Endothelial cell of umbilical vein (primary cell): ENCODE results near the gene OXTR. TPM values are rescaled to one million over a fixed set of nuclear protein-coding genes. Genes with fewer than 3 reads are reported as not detected.

Experiments used
- BruUV-seq: library from RNA; stranded (reverse); fragments of 400-500 nt; replicated peaks from 2 replicates; lab custom pipeline; 2021; lab: Mats Ljungman, UMichigan
- CTCF ChIA-PET: fragments of 300-600, 350-600 bp; sonication (Branson Sonifier 250); formaldehyde crosslinking; loops from one replicate; lab custom pipeline; 2021; ENCODE audit warnings: antibody characterized with exemption, inconsistent platforms; lab: Charles Lee
- POLR2A ChIA-PET: fragments of 300-600, 350-600 bp; sonication (Branson Sonifier 250); formaldehyde crosslinking; loops from one replicate; lab custom pipeline; 2021; ENCODE audit warnings: antibody characterized with exemption, inconsistent platforms; lab: Charles Lee
- DNase-seq: peaks from one replicate; pipeline ENCODE4 v3.0.0-alpha.2; 2011; ENCODE audit warnings: low read depth, low spot score
- FAIRE-seq: peaks from 2 replicates; lab custom pipeline; 2011; peaks lifted over from hg19 to GRCh38; lab: Jason Lieb, UNC
- H2AFZ ChIP-seq: 2 replicates; pipeline ENCODE4 v1.6.0; 2012; ENCODE audit warnings: low read depth, low read length, control low read depth, inconsistent platforms
- H3K27ac ChIP-seq: 2 replicates; pipeline ENCODE4 v1.5.1; 2011; ENCODE audit warnings: low read depth, mild to moderate bottlenecking, control low read depth, low read length, moderate library complexity; ENCODE audit not compliant: insufficient read depth
- H3K27me3 ChIP-seq, 2 experiments: 2 replicates each; pipeline versions ENCODE4 v1.6.0 to v1.6.1; 2011; ENCODE audit warnings: low read length in 2 of 2, mixed read lengths in 1 of 2; ENCODE audit not compliant: control insufficient read depth in 2 of 2, insufficient read depth in 2 of 2
- H3K36me3 ChIP-seq, 2 experiments: 2 replicates in 1 of 2; 3 replicates in 1 of 2; pipeline ENCODE4 v1.5.1; 2011; ENCODE audit warnings: low read length in 2 of 2, mild to moderate bottlenecking in 1 of 2, moderate library complexity in 1 of 2; ENCODE audit not compliant: control insufficient read depth in 2 of 2, insufficient read depth in 2 of 2; ENCODE audit errors: extremely low read depth in 1 of 2
- H3K4me1 ChIP-seq: 3 replicates; pipeline ENCODE4 v1.5.1; 2011; ENCODE audit warnings: mild to moderate bottlenecking, low read length; ENCODE audit not compliant: control insufficient read depth, insufficient read depth; ENCODE audit errors: extremely low read depth
- H3K4me2 ChIP-seq: 2 replicates; pipeline ENCODE4 v1.6.1; 2011; ENCODE audit warnings: low read length, control low read depth, mixed read lengths; ENCODE audit not compliant: insufficient read depth
- H3K4me3 ChIP-seq, 3 experiments: fragments of 200-600 bp in 1 of 3; sonication (generic), shearing (Covaris generic) in 1 of 3; replicated peaks in 1 of 3; 2 replicates each; pipeline ENCODE4 v1.5.1; 2011 to 2016; ENCODE audit warnings: control low read depth in 3 of 3, low read length in 3 of 3, mild to moderate bottlenecking in 2 of 3, inconsistent platforms in 1 of 3, low read depth in 1 of 3, moderate library complexity in 1 of 3; ENCODE audit not compliant: insufficient read depth in 1 of 3
- H3K79me2 ChIP-seq: 2 replicates; pipeline ENCODE4 v1.6.0; 2012; ENCODE audit warnings: low read length, inconsistent platforms; ENCODE audit not compliant: control insufficient read depth, insufficient read depth
- H3K9ac ChIP-seq: replicated peaks from 2 replicates; pipeline ENCODE3; 2011; ENCODE audit warnings: low read length, control low read depth; ENCODE audit not compliant: insufficient read depth; ENCODE audit errors: extremely low read depth
- H3K9me1 ChIP-seq: replicated peaks from 3 replicates; pipeline ENCODE4 v1.6.0; 2011; ENCODE audit warnings: mild to moderate bottlenecking, low read length; ENCODE audit not compliant: control insufficient read depth, insufficient read depth; ENCODE audit errors: extremely low read depth
- H3K9me3 ChIP-seq: replicated peaks from 2 replicates; pipeline ENCODE4 v1.5.1; 2012; ENCODE audit warnings: low read length, inconsistent platforms; ENCODE audit not compliant: control insufficient read depth, insufficient read depth
- H4K20me1 ChIP-seq: replicated peaks from 2 replicates; pipeline ENCODE3; 2011; ENCODE audit warnings: mild to moderate bottlenecking, low read length; ENCODE audit not compliant: control insufficient read depth, insufficient read depth; ENCODE audit errors: extremely low read depth
- EZH2 ChIP-seq: IDR thresholded peaks from 2 replicates; pipeline ENCODE4 v1.6.1; 2012; ENCODE audit warnings: borderline replicate concordance, low read depth, mild to moderate bottlenecking, moderate library complexity, low read length, inconsistent platforms; ENCODE audit not compliant: severe bottlenecking
- FOS ChIP-seq: IDR thresholded peaks from 2 replicates; pipeline ENCODE4 v1.6.1; 2011; ENCODE audit warnings: mild to moderate bottlenecking, low read length, moderate library complexity, borderline replicate concordance; ENCODE audit not compliant: insufficient read depth
- GATA2 ChIP-seq: IDR thresholded peaks from 2 replicates; pipeline ENCODE4 v1.7.0; 2011; ENCODE audit warnings: low read depth, mild to moderate bottlenecking, moderate library complexity, mixed read lengths, low read length; ENCODE audit not compliant: insufficient read length, insufficient read depth
- JUN ChIP-seq: IDR thresholded peaks from 2 replicates; pipeline ENCODE4 v1.6.1; 2011; ENCODE audit warnings: borderline replicate concordance, low read depth; ENCODE audit not compliant: insufficient read length, insufficient read depth
- MYC ChIP-seq: IDR thresholded peaks from one replicate; pipeline ENCODE4 v1.6.1; 2011; ENCODE audit warnings: mild to moderate bottlenecking, low read depth, low read length
- POLR2AphosphoS5 ChIP-seq: IDR thresholded peaks from 2 replicates; pipeline ENCODE4 v1.6.1; 2012; ENCODE audit warnings: low read depth, mild to moderate bottlenecking, control low read depth, low read length, moderate library complexity; ENCODE audit not compliant: insufficient read depth
- dilution Hi-C: fragments of 300-500 bp; cut with MboI; formaldehyde crosslinking; loops from one replicate; pipeline ENCODE4 v1.15.0; 2019; ENCODE audit warnings: low sequenced_read_pairs; ENCODE audit not compliant: extremely low pct_ligation_motif_present
- intact Hi-C: fragments of 100-400 bp; cut with micrococcal nuclease; formaldehyde crosslinking; loops from one replicate; pipeline ENCODE4 v1.10.0; 2022
- polyA plus RNA-seq, 4 experiments: library from polyadenylated mRNA; depleted of rRNA in 3 of 4; stranded (reverse) in 3 of 4; unstranded in 1 of 4; fragments of >200 nt; gene quantifications; 2 replicates each; pipeline versions ENCODE4 v1.2.1 to v1.2.3, GENCODE V29; 2011 to 2012; ENCODE audit warnings: missing spikeins in 1 of 4
- total RNA-seq: library from RNA; stranded (reverse); gene quantifications from 2 replicates; pipeline ENCODE4 v1.2.3, GENCODE V29; 2021
- TF ChIP-seq, protein P1 (sequence below), 2 donors: IDR thresholded peaks; 1 replicate in 1 of 2; 2 replicates in 1 of 2; pipeline ENCODE4 v1.5.1; 2011; ENCODE audit warnings: low read length in 2 of 2, mild to moderate bottlenecking in 2 of 2, moderate library complexity in 2 of 2, control low read depth in 1 of 2, inconsistent platforms in 1 of 2, low read depth in 1 of 2; ENCODE audit not compliant: insufficient read depth in 1 of 2; ENCODE audit errors: extremely low read depth in 1 of 2
- TF ChIP-seq, protein P2 (sequence below): IDR thresholded peaks from 2 replicates; pipeline ENCODE4 v1.6.1; 2011; ENCODE audit not compliant: insufficient read depth, insufficient read length

The OXTR gene
- total and polyA plus RNA-seq, 2 donors (not counting 3 experiments of a cell fraction or from before 2014, with no cell fraction given), result 0.12 to 0.40 TPM

GRCh38 chr3:8802256-8802655 is 32.8 kb upstream of the OXTR start:
- ChIA-PET POLR2A (no interaction called here), CTCF (no interaction called here)
- no peak for FAIRE-seq

More at GRCh38 chr3:8802256-8802655, 32.8 kb upstream of the OXTR start:
- Histone ChIP-seq H3K4me1 (no peaks in the 10 kb centered on the region), H4K20me1 (no peaks in the 10 kb centered on the region), H3K27me3 (no peaks in the 10 kb centered on the region), H3K27ac (no peak overlapping the region), H3K4me3 (no peak overlapping the region), H3K79me2 (no peaks in the 10 kb centered on the region), H3K36me3 (no peaks in the 10 kb centered on the region), H3K9me3 (no peaks in the 10 kb centered on the region), H3K9ac (no peak overlapping the region), H3K9me1 (no peaks in the 10 kb centered on the region), H3K4me2 (no peak overlapping the region), H2AFZ (no peak overlapping the region)
- dilution Hi-C loops, result no loop called here
- TF ChIP-seq, protein P1, sequence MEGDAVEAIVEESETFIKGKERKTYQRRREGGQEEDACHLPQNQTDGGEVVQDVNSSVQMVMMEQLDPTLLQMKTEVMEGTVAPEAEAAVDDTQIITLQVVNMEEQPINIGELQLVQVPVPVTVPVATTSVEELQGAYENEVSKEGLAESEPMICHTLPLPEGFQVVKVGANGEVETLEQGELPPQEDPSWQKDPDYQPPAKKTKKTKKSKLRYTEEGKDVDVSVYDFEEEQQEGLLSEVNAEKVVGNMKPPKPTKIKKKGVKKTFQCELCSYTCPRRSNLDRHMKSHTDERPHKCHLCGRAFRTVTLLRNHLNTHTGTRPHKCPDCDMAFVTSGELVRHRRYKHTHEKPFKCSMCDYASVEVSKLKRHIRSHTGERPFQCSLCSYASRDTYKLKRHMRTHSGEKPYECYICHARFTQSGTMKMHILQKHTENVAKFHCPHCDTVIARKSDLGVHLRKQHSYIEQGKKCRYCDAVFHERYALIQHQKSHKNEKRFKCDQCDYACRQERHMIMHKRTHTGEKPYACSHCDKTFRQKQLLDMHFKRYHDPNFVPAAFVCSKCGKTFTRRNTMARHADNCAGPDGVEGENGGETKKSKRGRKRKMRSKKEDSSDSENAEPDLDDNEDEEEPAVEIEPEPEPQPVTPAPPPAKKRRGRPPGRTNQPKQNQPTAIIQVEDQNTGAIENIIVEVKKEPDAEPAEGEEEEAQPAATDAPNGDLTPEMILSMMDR (IDR thresholded peaks at IDR 0.05; ENCODE audit: extremely low read depth in 1 of 2, insufficient read depth in 1 of 2, low read depth in 1 of 2, low read length in 2 of 2), result no peak
- TF ChIP-seq JUN (no peak), GATA2 (no peak), FOS (no peak), POLR2AphosphoS5 (no peak), MYC (no peak), EZH2 (no peak)
- TF ChIP-seq, protein P2, sequence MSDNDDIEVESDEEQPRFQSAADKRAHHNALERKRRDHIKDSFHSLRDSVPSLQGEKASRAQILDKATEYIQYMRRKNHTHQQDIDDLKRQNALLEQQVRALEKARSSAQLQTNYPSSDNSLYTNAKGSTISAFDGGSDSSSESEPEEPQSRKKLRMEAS, result no peak
- DNase-seq, result no peak
- BruUV-seq, result no TSS peak
- intact Hi-C loops, result no loop called here
